ENCODE data around the gene METTL16.

GRCh38 chr17:2420176-2420575 lies 91.5 kb downstream of the METTL16 start:
- TF ChIP-seq EZH2 (IDR thresholded peaks at IDR 0.05; ENCODE audit: low read depth, unreplicated experiment) (no peak), CTCF (conservative IDR thresholded peaks at IDR 0.05; ENCODE audit: low read depth in 2 of 2) (no peak), REST (IDR thresholded peaks at IDR 0.05; ENCODE audit: unreplicated experiment) (no peak), ZNF114 (CRISPR knock-in tag; IDR thresholded peaks at IDR 0.05) (no peak), POLR2AphosphoS5 (IDR thresholded peaks at IDR 0.05; ENCODE audit: low read depth) (no peak), CREB1 (CRISPR knock-in tag; IDR thresholded peaks at IDR 0.05; ENCODE audit: low read depth) (no peak), EZH2phosphoT487 (IDR thresholded peaks at IDR 0.05; ENCODE audit: unreplicated experiment) (no peak), JUNB (IDR thresholded peaks at IDR 0.05; ENCODE audit: unreplicated experiment) (no peak), ZNF462 (CRISPR knock-in tag; IDR thresholded peaks at IDR 0.05) (no peak)

Measured in GM23338 (cell line).